Testis (tissue), 3 donors: Measurements from ENCODE around the gene TREH. TPM values are rescaled to one million over a fixed set of nuclear protein-coding genes. Genes with fewer than 3 reads are reported as not detected.
A peak's percentile ranks its signal among the peaks of the same experiment; 100 is the strongest.
"Not testable (repeated sequence)": the region's sequence is repeated elsewhere in the genome, so short reads cannot be mapped to it uniquely, and the experiment has no call there.

Experiments
- DNase-seq: peaks from one replicate; pipeline ENCODE4 v3.0.0-alpha.2; 2019
- H3K27ac ChIP-seq, 2 donors: fragments of 200-600 bp; sonication (generic); one replicate each; pipeline ENCODE4 v1.5.1; 2019
- H3K27me3 ChIP-seq: fragments of 200-600 bp; sonication (generic); one replicate; pipeline ENCODE4 v1.5.1; 2019
- H3K36me3 ChIP-seq: fragments of 200-600 bp; sonication (generic); one replicate; pipeline ENCODE4 v1.5.1; 2017; ENCODE audit warnings: low read depth; ENCODE audit errors: missing control alignments
- H3K4me1 ChIP-seq: fragments of 200-600 bp; sonication (generic); one replicate; pipeline ENCODE4 v1.5.1; 2019
- H3K4me3 ChIP-seq, 2 donors: fragments of 200-600 bp; sonication (generic); one replicate each; pipeline ENCODE4 v1.5.1; 2017 to 2019
- H3K9me3 ChIP-seq: fragments of 200-600 bp; sonication (generic); one replicate; pipeline ENCODE4 v1.5.1; 2017
- CTCF ChIP-seq, 3 experiments: fragments of 450-650 bp in 2 of 3; fragments of 200-600 bp in 1 of 3; sonication (generic) in 1 of 3; IDR thresholded peaks; one replicate each; pipeline ENCODE4 v1.5.1; 2016 to 2019; ENCODE audit warnings: antibody characterized with exemption in 3 of 3, mild to moderate bottlenecking in 2 of 3, moderate library complexity in 1 of 3
- POLR2A ChIP-seq: fragments of 450-650 bp; IDR thresholded peaks from one replicate; pipeline ENCODE4 v1.6.1; 2017; ENCODE audit warnings: antibody characterized with exemption, mild to moderate bottlenecking, moderate library complexity
- WGBS, 2 donors: methylation state at CpG; one replicate each; pipeline ENCODE4 v1.1.5; 2018; 5-methylcytosine and 5-hydroxymethylcytosine counted together
- intact Hi-C: fragments of 100-400 bp; cut with DNase I; formaldehyde crosslinking; loops from one replicate; pipeline ENCODE4 v1.15.1; 2023; ENCODE audit warnings: low total_unique reads
- polyA plus RNA-seq: library from polyadenylated mRNA; stranded (reverse); fragments of 350-450 nt; fragmentation: Illumina TruSeq; extraction: RNeasy Lipid Tissue Mini Kit (QIAGEN cat#74804); gene quantifications from one replicate; pipeline ENCODE4 v1.2.3, GENCODE V29; 2014; ENCODE audit warnings: low read depth, low replicate concordance; ENCODE audit not compliant: insufficient read depth
- total RNA-seq, 2 donors: library from RNA; depleted of rRNA; stranded (reverse); fragments of >200 nt; gene quantifications; one replicate each; pipeline ENCODE4 v1.2.3, GENCODE V29; 2016

Gene TREH
- total and polyA plus RNA-seq, 3 donors from 2014 or later, result 0.62 to 4.0 (median 1.7) TPM

GRCh38 chr11:118682372-118682771 is 2.9 kb upstream of the TREH start:
- Histone ChIP-seq H3K27me3 (no peaks in the 10 kb centered on the region), H3K4me1 (no peaks in the 10 kb centered on the region), H3K9me3 (no peaks in the 10 kb centered on the region), H3K36me3 (no peaks in the 10 kb centered on the region), H3K27ac (no peak overlapping the region), H3K4me3 (no peak overlapping the region)
- no peak for TF ChIP-seq POLR2A
- TF ChIP-seq CTCF (IDR thresholded peaks at IDR 0.05), result no peak
- WGBS, 2 donors, result 100% methylated on average over 1 of the region's 1 CpG
- no peak for DNase-seq
- intact Hi-C loops, result loop anchor here (10.0 kb wide), 1 partner anchor 272 kb away; the partner anchor contains the start of gene UPK2

GRCh38 chr11:118678908-118679307 is 542 bp downstream of the TREH start:
- peak; percentile 61 for DNase-seq
- intact Hi-C loops, H3K9me3 ChIP-seq, H3K4me3 ChIP-seq, H3K27me3 ChIP-seq, H3K4me1 ChIP-seq, H3K27ac ChIP-seq, H3K36me3 ChIP-seq: not testable (repeated sequence)
- 30 to 54% methylated on average over 11 of the region's 11 CpGs for WGBS, 2 donors
- TF ChIP-seq CTCF (IDR thresholded peaks at IDR 0.05), result peak in 1 of 3 experiments; percentile 6

GRCh38 chr11:118677977-118678376 is 1.5 kb downstream of the TREH start:
- intact Hi-C loops, result no loop called here
- no peak overlapping the region for H3K4me3 ChIP-seq
- no peaks in the 10 kb centered on the region for H3K36me3 ChIP-seq
- no peaks in the 10 kb centered on the region for H3K27me3 ChIP-seq
- H3K9me3 ChIP-seq, result no peaks in the 10 kb centered on the region
- H3K27ac ChIP-seq, result no peak overlapping the region
- WGBS, 2 donors, result 92 to 97% methylated on average over 6 of the region's 6 CpGs
- H3K4me1 ChIP-seq, result no peaks in the 10 kb centered on the region
- DNase-seq, result no peak
- no peak for TF ChIP-seq POLR2A
- no peak for TF ChIP-seq CTCF (IDR thresholded peaks at IDR 0.05)

GRCh38 chr11:118674082-118674435 is 5.4 kb downstream of the TREH start:
- Histone ChIP-seq H3K27me3 (no peaks in the 10 kb centered on the region), H3K36me3 (no peaks in the 10 kb centered on the region), H3K27ac (no peak overlapping the region), H3K4me1 (no peaks in the 10 kb centered on the region), H3K4me3 (no peak overlapping the region), H3K9me3 (no peaks in the 10 kb centered on the region)
- intact Hi-C loops, result no loop called here
- no peak for DNase-seq
- TF ChIP-seq POLR2A, result no peak
- no peak for TF ChIP-seq CTCF (IDR thresholded peaks at IDR 0.05)
- WGBS, 2 donors, result 75 to 88% methylated on average over 1 of the region's 1 CpG

- H3K4me1 ChIP-seq, result no peaks in the 10 kb centered on the region
- no peak overlapping the region for H3K27ac ChIP-seq
- H3K27me3 ChIP-seq, result no peaks in the 10 kb centered on the region
- no peak for DNase-seq
- no peaks in the 10 kb centered on the region for H3K36me3 ChIP-seq
- 71 to 77% methylated on average over 6 of the region's 6 CpGs for WGBS, 2 donors
- H3K4me3 ChIP-seq, result no peak overlapping the region
- intact Hi-C loops, result no loop called here
- H3K9me3 ChIP-seq, result no peaks in the 10 kb centered on the region
- TF ChIP-seq POLR2A (no peak), CTCF (IDR thresholded peaks at IDR 0.05) (no peak)
These were observed 5.9 kb downstream of the TREH start for GRCh38 chr11:118673361-118674081.
